Cardiac muscle cell (in vitro differentiated cells and primary cell): ENCODE results near the gene ERG. TPM values are rescaled to one million over a fixed set of nuclear protein-coding genes. Genes with fewer than 3 reads are reported as not detected.

Source experiments
- DNase-seq, 2 donors: peaks; one replicate each; pipeline versions ENCODE4 v3.0.0 to v3.0.0-alpha.2; 2010 to 2017; ENCODE audit warnings: low read depth in 1 of 2, low spot score in 1 of 2
- H3K27ac ChIP-seq: fragments of 200-600 bp; sonication (generic); 2 replicates; pipeline ENCODE4 v1.5.1; 2016
- H3K27me3 ChIP-seq: fragments of 200-600 bp; sonication (generic); 2 replicates; pipeline ENCODE4 v1.6.0; 2016; ENCODE audit warnings: control low read depth
- H3K36me3 ChIP-seq: fragments of 200-600 bp; sonication (generic); 2 replicates; pipeline ENCODE4 v1.5.1; 2016; ENCODE audit warnings: control low read depth
- H3K4me1 ChIP-seq: fragments of 200-600 bp; sonication (generic); 2 replicates; pipeline ENCODE4 v1.8.1; 2017; ENCODE audit warnings: low read depth, mild to moderate bottlenecking, mixed run types
- H3K4me3 ChIP-seq: fragments of 200-600 bp; sonication (generic); 2 replicates; pipeline ENCODE4 v1.5.1; 2016; ENCODE audit warnings: mild to moderate bottlenecking
- H3K9me3 ChIP-seq: fragments of 200-600 bp; sonication (generic); 2 replicates; pipeline ENCODE4 v1.5.1; 2017; ENCODE audit warnings: low read depth, mild to moderate bottlenecking, control low read depth
- polyA plus RNA-seq: library from polyadenylated mRNA; unstranded; fragments of >200 nt; fragmentation: Nextera tagmentation; extraction: Ambion mirVana; gene quantifications from 2 replicates; pipeline ENCODE4 v1.2.1, GENCODE V29; 2016
- total RNA-seq: library from RNA; depleted of rRNA; stranded (reverse); fragments of >200 nt; gene quantifications from 2 replicates; pipeline ENCODE4 v1.2.3, GENCODE V29; 2016
- TF ChIP-seq, protein P1 (sequence below): IDR thresholded peaks from 2 replicates; pipeline ENCODE4 v1.5.1; 2012; ENCODE audit warnings: low read depth, mild to moderate bottlenecking, low read length

Gene ERG
- total and polyA plus RNA-seq, 2 experiments from 2014 or later: 1.5 TPM; not detected in 1

- TF ChIP-seq, protein P1, sequence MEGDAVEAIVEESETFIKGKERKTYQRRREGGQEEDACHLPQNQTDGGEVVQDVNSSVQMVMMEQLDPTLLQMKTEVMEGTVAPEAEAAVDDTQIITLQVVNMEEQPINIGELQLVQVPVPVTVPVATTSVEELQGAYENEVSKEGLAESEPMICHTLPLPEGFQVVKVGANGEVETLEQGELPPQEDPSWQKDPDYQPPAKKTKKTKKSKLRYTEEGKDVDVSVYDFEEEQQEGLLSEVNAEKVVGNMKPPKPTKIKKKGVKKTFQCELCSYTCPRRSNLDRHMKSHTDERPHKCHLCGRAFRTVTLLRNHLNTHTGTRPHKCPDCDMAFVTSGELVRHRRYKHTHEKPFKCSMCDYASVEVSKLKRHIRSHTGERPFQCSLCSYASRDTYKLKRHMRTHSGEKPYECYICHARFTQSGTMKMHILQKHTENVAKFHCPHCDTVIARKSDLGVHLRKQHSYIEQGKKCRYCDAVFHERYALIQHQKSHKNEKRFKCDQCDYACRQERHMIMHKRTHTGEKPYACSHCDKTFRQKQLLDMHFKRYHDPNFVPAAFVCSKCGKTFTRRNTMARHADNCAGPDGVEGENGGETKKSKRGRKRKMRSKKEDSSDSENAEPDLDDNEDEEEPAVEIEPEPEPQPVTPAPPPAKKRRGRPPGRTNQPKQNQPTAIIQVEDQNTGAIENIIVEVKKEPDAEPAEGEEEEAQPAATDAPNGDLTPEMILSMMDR: no peak
- DNase-seq: no peak
- H3K27ac ChIP-seq: no peak overlapping the region
- peaks cover 15% of the 10 kb centered on the region for H3K4me1 ChIP-seq
- H3K27me3 ChIP-seq: peaks cover 5% of the 10 kb centered on the region
- no peaks in the 10 kb centered on the region for H3K9me3 ChIP-seq
- H3K4me3 ChIP-seq: no peak overlapping the region
- no peaks in the 10 kb centered on the region for H3K36me3 ChIP-seq
Measured at GRCh38 chr21:38474796-38475195, 23.5 kb downstream of the ERG start.

- DNase-seq: no peak
- H3K36me3 ChIP-seq: no peaks in the 10 kb centered on the region
- no peaks in the 10 kb centered on the region for H3K9me3 ChIP-seq
- no peak overlapping the region for H3K4me3 ChIP-seq
- TF ChIP-seq, protein P1: no peak
- peaks cover 15% of the 10 kb centered on the region for H3K4me1 ChIP-seq
- no peak overlapping the region for H3K27ac ChIP-seq
- peaks cover 5% of the 10 kb centered on the region for H3K27me3 ChIP-seq
Measured at GRCh38 chr21:38474124-38474523, 24.2 kb downstream of the ERG start.

- no peaks in the 10 kb centered on the region for H3K9me3 ChIP-seq
- H3K36me3 ChIP-seq: no peaks in the 10 kb centered on the region
- no peak overlapping the region for H3K27ac ChIP-seq
- peaks cover 12% of the 10 kb centered on the region for H3K4me1 ChIP-seq
- H3K27me3 ChIP-seq: peaks cover 5% of the 10 kb centered on the region
- no peak overlapping the region for H3K4me3 ChIP-seq
- DNase-seq: no peak
- TF ChIP-seq, protein P1: no peak
Measured at GRCh38 chr21:38472412-38473108, 25.7 kb downstream of the ERG start.

GRCh38 chr21:38471766-38472165, 26.5 kb downstream of the ERG start:
- H3K4me1 ChIP-seq: peaks cover 7% of the 10 kb centered on the region
- H3K27ac ChIP-seq: no peak overlapping the region
- H3K36me3 ChIP-seq: no peaks in the 10 kb centered on the region
- DNase-seq: no peak
- no peak overlapping the region for H3K4me3 ChIP-seq
- H3K9me3 ChIP-seq: no peaks in the 10 kb centered on the region
- H3K27me3 ChIP-seq: peaks cover 5% of the 10 kb centered on the region
- TF ChIP-seq, protein P1: no peak

- no peaks in the 10 kb centered on the region for H3K9me3 ChIP-seq
- H3K36me3 ChIP-seq: no peaks in the 10 kb centered on the region
- H3K4me3 ChIP-seq: no peak overlapping the region
- no peak overlapping the region for H3K27ac ChIP-seq
- TF ChIP-seq, protein P1: no peak
- H3K4me1 ChIP-seq: peaks cover 2% of the 10 kb centered on the region
- H3K27me3 ChIP-seq: peaks cover 5% of the 10 kb centered on the region
- DNase-seq: peak in 1 of 2 donors; percentile 61
Measured at GRCh38 chr21:38470755-38471154, 27.5 kb downstream of the ERG start.
